H4 (cell line): ENCODE results near the gene HCAR2. TPM values are rescaled to one million over a fixed set of nuclear protein-coding genes. Genes with fewer than 3 reads are reported as not detected.
"Not testable (repeated sequence)": the region's sequence is repeated elsewhere in the genome, so short reads cannot be mapped to it uniquely, and the experiment has no call there.

ENCODE experiments used
- DNase-seq: peaks from one replicate; pipeline ENCODE4 v3.0.0-alpha.2; 2015; ENCODE audit warnings: low spot score
- total RNA-seq: library from RNA; depleted of rRNA; stranded (reverse); fragments of >200 nt; shearing (Covaris generic); gene quantifications from 2 replicates; pipeline ENCODE4 v1.2.3, GENCODE V29; 2014; rRNA removed

Gene HCAR2
- total RNA-seq, 1 experiment from 2014 or later = 0.31 TPM

DNA sequence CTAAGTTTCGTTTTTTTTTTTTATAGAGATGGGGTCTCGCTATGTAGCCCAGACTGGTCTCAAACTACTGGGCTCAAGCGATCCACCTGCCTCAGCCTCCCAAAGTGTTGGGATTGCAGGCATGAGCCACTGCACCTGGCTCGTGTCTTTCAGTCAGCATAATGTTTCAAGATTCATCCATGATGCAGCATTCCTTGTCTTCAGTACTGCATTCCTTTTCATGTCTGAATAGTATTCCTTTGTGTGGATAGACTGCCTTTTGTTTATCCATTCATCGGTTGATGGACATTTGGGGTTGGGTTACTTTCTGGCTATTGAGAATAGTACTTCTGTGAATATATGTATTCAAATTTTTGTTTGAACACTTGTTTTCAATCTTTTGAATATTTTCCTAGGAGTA lies 37.4 kb downstream of the HCAR2 start:
- no peak for DNase-seq

DNA sequence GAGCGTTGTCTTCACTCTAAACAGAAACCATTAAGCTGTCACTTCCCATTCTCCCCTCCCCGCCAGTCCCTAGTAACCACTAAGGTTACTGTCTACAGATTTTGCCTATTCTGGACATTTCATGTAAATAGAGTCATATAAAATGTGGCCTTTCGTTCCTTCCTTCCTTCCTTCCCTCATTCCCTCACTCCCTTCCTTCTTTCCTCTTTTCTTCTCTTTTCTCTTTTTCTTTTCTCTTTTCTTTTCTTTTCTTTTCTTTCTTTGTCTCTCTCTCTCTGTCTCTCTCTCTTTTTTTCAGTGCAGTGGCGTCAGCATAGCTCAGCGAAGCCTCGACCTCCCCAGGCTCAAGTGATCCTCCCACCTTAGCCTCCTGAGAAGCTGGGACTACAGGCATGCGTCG lies 37.8 kb downstream of the HCAR2 start:
- DNase-seq = no peak

DNA sequence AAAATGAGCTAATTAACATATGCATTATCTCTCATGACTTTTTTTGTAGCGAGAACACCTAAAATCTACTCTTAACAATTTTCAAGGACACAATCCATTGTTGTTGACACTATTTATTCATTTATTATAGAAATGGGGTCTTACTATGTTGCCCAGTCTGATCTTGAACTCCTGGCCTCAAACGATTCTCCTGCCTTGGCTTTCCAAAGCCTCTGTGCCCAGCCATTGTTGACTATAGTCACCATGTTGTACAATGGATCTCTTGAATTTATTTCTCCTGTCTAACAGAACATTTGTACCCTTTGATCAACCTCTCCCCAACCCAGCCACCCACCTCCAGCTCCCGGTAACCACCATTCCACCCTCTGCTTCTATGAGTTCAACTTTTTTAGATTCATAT lies 41.2 kb downstream of the HCAR2 start:
- DNase-seq = no peak

DNA sequence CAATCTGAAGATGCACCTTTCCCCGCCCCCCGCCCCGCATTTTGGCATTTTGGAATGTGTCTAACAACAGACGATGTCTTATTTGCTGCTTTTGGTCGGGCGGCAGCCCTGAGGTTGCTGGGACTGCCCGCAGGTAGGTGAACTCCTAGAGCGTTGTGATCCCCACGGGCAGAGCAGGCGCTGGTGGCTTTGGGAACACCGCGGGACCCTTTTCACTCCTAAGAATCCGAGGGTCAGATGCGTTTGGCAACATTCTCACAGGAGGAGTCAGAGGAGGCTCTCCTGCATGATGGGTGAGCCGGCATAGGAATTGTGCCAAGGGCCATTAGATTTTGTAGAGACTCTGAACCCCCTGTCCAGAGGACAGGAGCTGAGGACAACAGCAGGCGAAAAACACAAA lies 41.9 kb downstream of the HCAR2 start:
- no peak for DNase-seq

DNA sequence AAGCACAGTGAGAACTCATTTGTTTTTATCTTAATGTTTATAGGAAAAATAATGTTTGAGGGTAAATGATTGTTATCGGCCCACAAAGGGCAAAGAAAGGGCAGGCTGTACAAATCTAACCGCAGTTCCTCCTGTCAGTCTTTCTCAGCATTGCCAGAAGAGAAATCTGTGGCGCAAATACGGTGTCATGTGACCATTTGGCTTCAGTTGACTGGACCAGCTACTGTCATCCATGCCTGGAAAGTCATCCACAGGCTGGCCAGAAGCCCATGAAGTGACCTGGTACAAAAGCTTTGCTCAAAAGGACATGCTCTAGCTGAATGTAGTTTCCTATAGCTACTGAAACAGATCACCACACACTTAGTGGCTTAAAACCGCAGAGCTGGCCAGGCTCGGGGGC lies 43.6 kb downstream of the HCAR2 start:
- peak; percentile 42 for DNase-seq

DNA sequence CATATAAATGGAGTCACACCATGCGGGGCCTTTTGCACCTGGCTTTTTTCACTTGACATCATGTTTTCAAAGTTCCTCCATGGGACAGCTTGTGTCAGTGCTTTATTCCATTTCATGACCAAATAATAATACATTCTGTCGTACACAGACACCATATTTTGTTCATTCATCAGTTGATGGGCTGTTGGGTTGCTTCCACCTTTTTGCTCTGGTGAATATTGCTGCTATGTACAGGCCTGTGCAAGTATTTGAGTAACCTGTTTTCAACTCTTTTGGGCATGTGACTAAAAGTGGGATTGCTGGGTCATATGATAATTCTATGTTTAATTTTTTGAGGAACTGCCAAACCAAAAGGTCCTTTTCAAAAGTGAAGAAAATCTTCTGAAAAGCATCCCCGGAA lies 46.9 kb downstream of the HCAR2 start:
- no peak for DNase-seq

DNA sequence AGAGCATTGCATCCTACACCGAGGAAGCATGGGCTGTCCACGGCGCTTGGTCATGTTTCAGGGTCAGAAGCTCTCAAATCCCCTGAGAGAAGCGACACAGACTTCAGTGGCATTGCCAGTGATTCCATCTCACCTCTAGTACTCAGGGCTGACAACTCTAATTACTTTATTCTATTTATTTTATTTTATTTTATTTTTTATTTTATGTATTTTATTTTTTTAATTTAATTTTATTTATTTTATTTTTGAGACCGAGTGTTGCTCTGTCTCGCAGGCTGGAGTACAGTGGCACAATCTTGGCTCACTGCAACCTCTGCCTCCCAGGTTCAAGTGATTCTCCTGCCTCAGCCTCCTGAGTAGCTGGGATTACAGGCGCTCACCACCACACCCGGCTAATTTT lies 49.9 kb downstream of the HCAR2 start:
- not testable (repeated sequence) for DNase-seq

DNA sequence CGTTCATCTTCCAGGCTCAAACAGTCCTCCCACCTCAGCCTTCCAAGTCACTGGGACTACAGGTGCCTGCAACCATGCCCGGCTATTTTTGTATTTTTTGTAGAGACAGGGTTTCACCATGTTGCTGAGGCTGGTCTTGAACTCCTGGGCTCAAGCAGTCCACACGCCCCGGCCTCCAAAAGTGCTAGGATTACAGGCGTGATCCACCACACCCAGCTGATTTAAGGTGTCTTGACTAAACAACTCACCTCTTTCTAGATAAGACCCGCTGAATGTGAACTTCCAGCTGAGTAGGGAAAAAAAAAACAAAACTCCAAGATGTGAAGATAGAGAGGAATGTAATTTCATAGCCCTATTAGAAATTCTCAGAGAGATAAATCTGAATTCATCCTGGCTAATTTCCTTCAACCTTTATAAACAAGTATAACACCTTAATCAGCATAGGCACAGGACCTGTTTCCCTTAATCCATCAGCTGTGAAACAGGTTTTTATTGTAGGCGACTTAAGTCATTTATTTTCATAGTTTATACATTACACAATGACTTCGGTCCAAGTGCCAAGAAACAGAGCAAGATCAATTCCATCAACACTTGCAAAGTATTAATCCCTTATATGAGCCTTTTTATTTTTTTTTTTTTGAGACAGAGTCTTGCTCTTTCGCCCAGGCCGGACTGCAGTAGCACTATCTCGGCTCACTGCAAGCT lies 51.5 kb downstream of the HCAR2 start:
- DNase-seq = no peak

Other genes starting within 250 kb of the HCAR2 start
- 9.0 and 16.0 TPM in 2 replicates for gene ZCCHC8, start 202.4 kb downstream of the HCAR2 start, total RNA-seq
- 32.1 and 35.7 TPM in 2 replicates for gene RSRC2, start 176.4 kb downstream of the HCAR2 start, total RNA-seq
- gene KNTC1, start 176.1 kb downstream of the HCAR2 start, total RNA-seq = 17.9 and 31.4 TPM in 2 replicates
- not detected in 2 replicates for gene HCAR3, start 13.5 kb upstream of the HCAR2 start, total RNA-seq
- gene HCAR1, start 27.5 kb upstream of the HCAR2 start, total RNA-seq = not detected in 2 replicates
- gene DENR, start 49.5 kb upstream of the HCAR2 start, total RNA-seq = 50.6 and 55.4 TPM in 2 replicates
- 0.25 and 0.35 TPM in 2 replicates for gene CCDC62, start 71.2 kb upstream of the HCAR2 start, total RNA-seq
- 22.0 and 25.6 TPM in 2 replicates for gene HIP1R, start 132.1 kb upstream of the HCAR2 start, total RNA-seq
- 29.2 and 44.0 TPM in 2 replicates for gene VPS37B, start 192.8 kb upstream of the HCAR2 start, total RNA-seq